AG09309 (cell line): ENCODE measurements around the gene RECQL.
A peak's percentile ranks its signal among the peaks of the same experiment; 100 is the strongest.

Experiments used
- DNase-seq: peaks from one replicate; pipeline ENCODE4 v3.0.0-alpha.2; 2010; ENCODE audit warnings: low read depth
- H3K4me3 ChIP-seq: 2 replicates; pipeline ENCODE4 v1.5.1; 2011; ENCODE audit warnings: mild to moderate bottlenecking, low read depth, low read length, moderate library complexity; ENCODE audit not compliant: control insufficient read depth
- CTCF ChIP-seq: IDR thresholded peaks from 2 replicates; pipeline ENCODE4 v1.5.1; 2011; ENCODE audit warnings: mild to moderate bottlenecking, low read depth, low read length, inconsistent platforms; ENCODE audit not compliant: insufficient read depth, control insufficient read depth; ENCODE audit errors: missing control alignments

RECQL gene

DNA sequence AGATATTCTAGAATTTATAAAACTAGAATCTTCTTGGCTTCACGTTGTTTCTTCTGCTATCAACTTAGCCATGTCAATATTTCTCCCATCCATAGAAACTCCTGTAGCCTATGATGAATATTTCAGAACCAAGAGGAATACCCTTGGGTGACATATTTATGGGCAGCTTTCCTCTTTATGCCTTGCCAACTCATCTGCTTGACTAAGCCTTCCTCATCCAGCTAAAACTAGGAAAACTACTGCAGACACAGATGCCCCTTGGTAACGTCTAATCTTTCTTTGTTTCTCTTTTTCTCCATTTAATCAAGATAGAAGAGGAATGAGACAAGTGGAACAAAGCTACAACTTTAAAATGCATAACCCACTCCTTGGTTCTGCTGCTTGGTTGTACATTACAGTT is 6.4 kb upstream of the RECQL start:
- TF ChIP-seq CTCF, result no peak
- H3K4me3 ChIP-seq, result no peak overlapping the region
- no peak for DNase-seq

GRCh38 chr12:21505888-21506287 is 4.5 kb upstream of the RECQL start:
- DNase-seq, result no peak
- H3K4me3 ChIP-seq, result no peak overlapping the region
- TF ChIP-seq CTCF, result no peak

DNA sequence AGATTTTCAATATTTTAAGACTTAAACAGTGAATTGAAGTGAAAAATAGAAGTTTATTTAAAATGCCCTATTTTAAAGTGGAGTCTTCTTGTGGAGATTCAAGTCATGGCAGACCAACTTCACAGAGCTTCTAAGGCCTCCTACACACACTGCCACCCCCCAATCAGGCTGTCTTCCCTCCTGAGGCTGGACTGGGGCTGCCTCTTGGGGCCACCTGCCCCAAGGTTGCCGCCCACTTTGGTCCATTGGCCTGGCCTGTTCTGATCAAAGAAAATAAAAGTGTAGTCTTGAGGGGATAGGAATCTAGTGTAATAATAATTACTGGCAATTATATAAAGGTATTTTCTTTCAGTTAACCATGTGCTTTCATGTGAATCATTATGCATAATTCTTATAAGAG is 1.4 kb upstream of the RECQL start:
- H3K4me3 ChIP-seq, result peak overlapping the region; percentile 97
- TF ChIP-seq CTCF, result no peak
- DNase-seq, result no peak

- no peak for TF ChIP-seq CTCF
- DNase-seq, result no peak
- H3K4me3 ChIP-seq, result peak overlapping the region; percentile 97
Measured at GRCh38 chr12:21502164-21502496, 695 bp upstream of the RECQL start.

DNA sequence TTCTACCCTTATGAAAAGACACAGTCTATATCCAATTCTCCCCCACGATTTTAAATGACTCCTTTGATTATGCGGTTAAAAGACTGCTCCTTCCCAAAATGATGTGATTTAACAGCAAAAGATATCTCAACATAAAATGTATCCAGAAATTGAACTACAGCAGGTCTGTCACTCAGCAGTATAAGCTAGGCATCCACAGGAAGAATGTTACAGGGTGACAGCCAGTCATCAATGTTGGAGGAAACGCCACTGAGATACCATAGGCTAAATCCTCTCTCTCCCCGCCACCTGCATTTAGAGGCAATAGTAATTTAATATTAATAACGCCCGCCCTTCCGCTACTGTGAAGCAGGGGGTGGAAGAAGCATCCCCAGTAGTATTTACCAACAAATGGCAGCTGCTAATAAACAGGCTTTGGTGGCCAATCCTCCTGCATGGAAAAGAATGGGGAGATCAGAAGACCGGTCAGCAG is 613 bp downstream of the RECQL start:
- peak overlapping the region; percentile 97 for H3K4me3 ChIP-seq
- DNase-seq, result no peak
- TF ChIP-seq CTCF, result no peak

DNA sequence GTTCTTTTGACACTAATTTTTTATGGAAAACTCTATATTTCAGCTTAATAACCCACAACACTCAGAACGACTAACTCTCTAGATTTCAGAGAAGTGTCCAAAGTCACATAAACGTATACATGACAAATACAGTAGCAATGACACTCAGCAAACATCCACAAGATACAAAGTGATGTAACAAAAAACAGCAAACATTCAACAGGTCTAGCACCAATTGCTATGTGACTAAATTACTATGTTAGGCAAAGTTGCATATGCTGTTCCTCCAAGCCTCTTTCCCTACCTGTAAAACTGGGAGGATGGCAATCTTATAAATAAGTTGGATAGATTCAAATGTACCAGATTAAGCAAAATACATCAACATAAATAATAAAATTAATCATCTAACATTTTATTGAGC is 1.7 kb downstream of the RECQL start:
- TF ChIP-seq CTCF, result no peak
- no peak for DNase-seq
- peak overlapping the region; percentile 97; the same call in 1 of the 2 replicates for H3K4me3 ChIP-seq

DNA sequence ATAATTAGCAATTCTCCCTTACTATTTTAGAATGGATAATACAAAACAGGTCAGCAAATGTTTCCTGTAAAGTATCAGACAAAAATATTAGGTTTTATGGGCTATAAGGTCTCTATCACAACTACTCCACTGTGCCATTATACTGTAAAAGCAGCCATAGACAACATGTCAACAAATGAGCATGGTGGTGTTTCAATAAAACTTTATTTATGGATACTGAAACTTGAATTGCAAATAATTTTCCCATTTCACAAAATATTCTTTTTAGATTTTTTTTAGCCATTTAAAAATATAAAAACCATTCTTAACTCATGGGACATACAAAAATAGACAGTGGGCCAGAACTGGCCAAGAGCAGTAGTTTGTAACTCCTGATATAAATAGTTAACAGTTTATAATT is 15.4 kb downstream of the RECQL start:
- no peak overlapping the region for H3K4me3 ChIP-seq
- no peak for DNase-seq
- TF ChIP-seq CTCF, result no peak
